ENCODE data around the gene WDR93.

The WDR93 gene

GRCh38 chr15:89690276-89691218 is at the start of gene WDR93, which contains the start of gene PEX11A:
TSS of gene WDR93 (plus strand) at chr15:89690811. CDS start at chr15:89701747, 10,936 bp downstream.
TSS of gene PEX11A (minus strand) at chr15:89690754. CDS start at chr15:89690632, 122 bp downstream.
- DNase-seq: peak in 1 of 2 experiments; percentile 57

GRCh38 chr15:89641053-89641452 is 49.6 kb upstream of the WDR93 start:
- no peak for DNase-seq

GRCh38 chr15:89642106-89642505 is 48.5 kb upstream of the WDR93 start:
- no peak for DNase-seq

- DNase-seq: no peak
Measured at GRCh38 chr15:89645680-89646079, 44.9 kb upstream of the WDR93 start.

GRCh38 chr15:89646416-89647141 is 44.0 kb upstream of the WDR93 start:
- no peak for DNase-seq

- peak in 1 of 2 experiments; percentile 45 for DNase-seq
Measured at GRCh38 chr15:89647191-89647851, 43.3 kb upstream of the WDR93 start.

GRCh38 chr15:89648106-89649012 is 42.3 kb upstream of the WDR93 start:
- DNase-seq: no peak

GRCh38 chr15:89649013-89649625 is 41.5 kb upstream of the WDR93 start:
- no peak for DNase-seq

GRCh38 chr15:89649716-89650115 is 40.9 kb upstream of the WDR93 start:
- no peak for DNase-seq

GRCh38 chr15:89652131-89652530 is 38.5 kb upstream of the WDR93 start:
- no peak for DNase-seq

- no peak for DNase-seq
Measured at GRCh38 chr15:89652666-89653065, 37.9 kb upstream of the WDR93 start.

GRCh38 chr15:89653578-89653977 is 37.0 kb upstream of the WDR93 start:
- DNase-seq: no peak

GRCh38 chr15:89654301-89654761 is 36.3 kb upstream of the WDR93 start:
- DNase-seq: no peak

GRCh38 chr15:89654847-89655805 is 35.5 kb upstream of the WDR93 start, which contains the start of gene KIF7:
TSS of gene KIF7 (minus strand) at chr15:89655467. CDS start at chr15:89652930, 2,537 bp downstream.
- DNase-seq: no peak

- no peak for DNase-seq
Measured at GRCh38 chr15:89656116-89656815, 34.3 kb upstream of the WDR93 start.

GRCh38 chr15:89657686-89658200 is 32.9 kb upstream of the WDR93 start:
- no peak for DNase-seq

- DNase-seq: no peak
Measured at GRCh38 chr15:89659295-89659694, 31.3 kb upstream of the WDR93 start.

GRCh38 chr15:89660556-89660955 is 30.1 kb upstream of the WDR93 start:
- no peak for DNase-seq

Measured in NCI-H446 (cell line).